ENCODE measurements around the gene VRK2. TPM values are rescaled to one million over a fixed set of nuclear protein-coding genes. Genes with fewer than 3 reads are reported as not detected.

The VRK2 gene
- polyA plus RNA-seq (2012; ENCODE audit: insufficient read length, low read depth), result not detected

DNA sequence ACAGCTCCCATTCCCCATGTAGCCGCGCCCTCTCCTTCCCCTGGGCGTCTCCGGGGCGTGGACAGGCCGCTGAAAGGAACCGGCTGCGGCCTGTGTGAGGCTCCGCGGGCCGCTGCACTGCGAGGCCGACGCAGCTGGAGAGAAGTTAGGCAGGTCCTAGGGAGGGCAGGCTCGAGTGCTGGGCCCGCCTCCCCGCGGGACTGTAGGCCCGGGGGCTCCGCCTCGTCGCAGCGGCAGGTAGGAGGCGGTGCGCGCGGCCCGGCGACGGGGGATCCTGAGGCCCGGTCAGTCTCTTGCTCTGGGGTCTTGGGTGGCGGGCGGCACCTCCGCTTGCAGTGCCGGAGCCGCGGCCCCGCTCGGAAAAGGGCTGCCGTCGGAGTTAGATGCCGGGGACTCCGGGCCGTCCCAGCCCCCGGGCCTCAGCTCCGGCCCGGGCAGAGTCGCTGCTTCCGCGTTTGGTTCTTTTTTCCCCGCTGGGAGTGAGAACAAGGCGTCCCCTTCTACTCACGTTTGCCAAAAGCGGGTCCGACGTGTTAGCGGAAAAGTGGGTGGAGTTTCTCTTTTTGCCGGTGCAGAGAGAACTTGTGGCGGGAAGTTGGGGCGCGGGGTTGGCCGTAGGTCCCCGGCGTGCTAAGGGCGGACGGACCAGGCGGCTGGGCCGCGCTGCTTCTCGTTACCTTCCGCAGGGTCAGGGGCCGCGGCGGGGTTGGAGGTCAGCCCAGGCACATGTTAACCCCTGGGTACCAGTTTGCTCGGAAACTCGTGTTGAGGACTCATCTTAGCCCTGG lies at the start of gene VRK2:
VRK2 (plus strand) TSS at position 222 of the 788 bp plus-strand sequence. CDS start 2,026 bp downstream, outside the sequence.
- TF ChIP-seq, protein P1, sequence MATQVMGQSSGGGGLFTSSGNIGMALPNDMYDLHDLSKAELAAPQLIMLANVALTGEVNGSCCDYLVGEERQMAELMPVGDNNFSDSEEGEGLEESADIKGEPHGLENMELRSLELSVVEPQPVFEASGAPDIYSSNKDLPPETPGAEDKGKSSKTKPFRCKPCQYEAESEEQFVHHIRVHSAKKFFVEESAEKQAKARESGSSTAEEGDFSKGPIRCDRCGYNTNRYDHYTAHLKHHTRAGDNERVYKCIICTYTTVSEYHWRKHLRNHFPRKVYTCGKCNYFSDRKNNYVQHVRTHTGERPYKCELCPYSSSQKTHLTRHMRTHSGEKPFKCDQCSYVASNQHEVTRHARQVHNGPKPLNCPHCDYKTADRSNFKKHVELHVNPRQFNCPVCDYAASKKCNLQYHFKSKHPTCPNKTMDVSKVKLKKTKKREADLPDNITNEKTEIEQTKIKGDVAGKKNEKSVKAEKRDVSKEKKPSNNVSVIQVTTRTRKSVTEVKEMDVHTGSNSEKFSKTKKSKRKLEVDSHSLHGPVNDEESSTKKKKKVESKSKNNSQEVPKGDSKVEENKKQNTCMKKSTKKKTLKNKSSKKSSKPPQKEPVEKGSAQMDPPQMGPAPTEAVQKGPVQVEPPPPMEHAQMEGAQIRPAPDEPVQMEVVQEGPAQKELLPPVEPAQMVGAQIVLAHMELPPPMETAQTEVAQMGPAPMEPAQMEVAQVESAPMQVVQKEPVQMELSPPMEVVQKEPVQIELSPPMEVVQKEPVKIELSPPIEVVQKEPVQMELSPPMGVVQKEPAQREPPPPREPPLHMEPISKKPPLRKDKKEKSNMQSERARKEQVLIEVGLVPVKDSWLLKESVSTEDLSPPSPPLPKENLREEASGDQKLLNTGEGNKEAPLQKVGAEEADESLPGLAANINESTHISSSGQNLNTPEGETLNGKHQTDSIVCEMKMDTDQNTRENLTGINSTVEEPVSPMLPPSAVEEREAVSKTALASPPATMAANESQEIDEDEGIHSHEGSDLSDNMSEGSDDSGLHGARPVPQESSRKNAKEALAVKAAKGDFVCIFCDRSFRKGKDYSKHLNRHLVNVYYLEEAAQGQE (IDR thresholded peaks at IDR 0.05; ENCODE audit: insufficient read depth in 1 of 2, low read depth in 2 of 2, low read length in 2 of 2), result no peak
- no peak for TF ChIP-seq TAF1 (IDR thresholded peaks at IDR 0.05; ENCODE audit: borderline replicate concordance, insufficient read depth, low read length)
- TF ChIP-seq POLR2AphosphoS5 (IDR thresholded peaks at IDR 0.05; ENCODE audit: low read depth, low read length), result no peak

DNA sequence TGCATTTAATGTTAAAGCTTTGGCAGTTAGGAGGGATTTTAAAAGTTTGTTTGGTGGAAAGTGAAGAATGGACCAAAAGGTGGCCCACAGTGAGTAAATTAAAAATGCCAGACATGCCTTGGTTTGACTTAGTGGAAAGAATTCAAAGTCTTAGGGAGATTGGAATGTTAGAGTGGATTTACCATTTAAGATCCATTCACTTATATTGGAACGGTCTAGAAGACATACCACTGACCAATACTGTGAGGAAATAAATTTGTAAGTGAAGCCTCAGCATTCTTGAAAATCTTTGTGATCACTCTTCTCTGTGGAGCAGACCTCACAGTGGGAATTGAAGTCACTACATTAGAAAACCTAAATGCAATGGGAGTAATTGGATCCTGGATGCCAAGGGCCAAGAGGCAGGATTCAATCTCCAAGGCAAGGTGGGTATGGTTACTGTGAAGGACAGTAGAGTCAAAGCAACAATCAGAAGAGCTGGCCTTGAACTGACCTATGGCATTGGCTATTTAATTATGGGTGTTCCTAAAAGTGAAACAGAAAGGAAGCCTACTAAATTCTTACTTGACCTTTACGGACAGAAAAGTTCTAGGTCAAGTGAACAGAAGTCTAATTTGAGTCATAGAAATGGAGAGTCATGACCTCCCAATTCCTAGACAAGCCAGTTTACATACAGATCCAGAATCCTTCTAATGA lies 40.2 kb upstream of the VRK2 start:
- TF ChIP-seq SIN3A (IDR thresholded peaks at IDR 0.05; ENCODE audit: borderline replicate concordance, insufficient read depth, low read length) (no peak), POLR2AphosphoS5 (IDR thresholded peaks at IDR 0.05; ENCODE audit: low read depth, low read length) (no peak), TAF1 (IDR thresholded peaks at IDR 0.05; ENCODE audit: borderline replicate concordance, insufficient read depth, low read length) (no peak), FOXP2 (optimal IDR thresholded peaks at IDR 0.05; ENCODE audit: borderline replicate concordance, extremely low read depth, extremely low read length, insufficient read depth) (no peak)
- TF ChIP-seq, protein P1 (IDR thresholded peaks at IDR 0.05; ENCODE audit: insufficient read depth in 1 of 2, low read depth in 2 of 2, low read length in 2 of 2), result no peak

DNA sequence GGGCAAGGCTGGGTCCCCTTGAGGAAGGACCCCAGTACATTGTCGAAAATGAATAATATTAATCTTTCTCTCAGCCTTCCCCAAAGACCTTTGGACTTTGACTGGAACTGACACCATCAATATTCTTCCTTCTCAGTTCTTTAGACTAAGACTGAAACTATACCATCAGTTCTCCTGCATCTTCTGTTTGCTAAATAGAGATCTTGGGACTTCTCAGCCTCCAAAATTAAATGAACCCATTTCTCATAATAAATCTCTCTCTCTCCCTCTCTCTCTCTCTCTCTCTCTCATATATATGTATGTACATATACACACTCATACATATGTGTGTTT lies 39.7 kb upstream of the VRK2 start:
- no peak for TF ChIP-seq FOXP2 (optimal IDR thresholded peaks at IDR 0.05; ENCODE audit: borderline replicate concordance, extremely low read depth, extremely low read length, insufficient read depth)
- no peak for TF ChIP-seq SIN3A (IDR thresholded peaks at IDR 0.05; ENCODE audit: borderline replicate concordance, insufficient read depth, low read length)

DNA sequence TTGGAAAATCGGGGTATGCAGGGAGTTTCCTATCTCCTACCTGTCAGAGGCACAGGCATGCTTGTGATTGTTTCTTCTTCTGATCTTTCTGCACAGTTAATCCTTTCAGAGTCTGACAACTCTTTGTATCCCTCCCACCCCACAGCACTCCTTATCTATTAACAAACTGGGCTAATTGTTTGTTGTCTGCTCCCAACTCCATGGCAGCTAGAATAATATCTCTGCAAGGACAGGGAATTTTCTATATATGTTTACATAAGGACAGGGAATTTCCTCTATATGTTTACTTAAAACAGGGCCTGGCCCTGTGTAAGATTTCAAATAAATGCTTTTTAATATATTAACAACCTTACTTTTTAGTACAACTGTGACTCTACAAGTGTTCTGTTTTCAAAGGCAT lies 36.0 kb upstream of the VRK2 start:
- TF ChIP-seq POLR2AphosphoS5 (IDR thresholded peaks at IDR 0.05; ENCODE audit: low read depth, low read length) (no peak), TAF1 (IDR thresholded peaks at IDR 0.05; ENCODE audit: borderline replicate concordance, insufficient read depth, low read length) (no peak), SIN3A (IDR thresholded peaks at IDR 0.05; ENCODE audit: borderline replicate concordance, insufficient read depth, low read length) (no peak), FOXP2 (optimal IDR thresholded peaks at IDR 0.05; ENCODE audit: borderline replicate concordance, extremely low read depth, extremely low read length, insufficient read depth) (no peak)
- TF ChIP-seq, protein P1 (IDR thresholded peaks at IDR 0.05; ENCODE audit: insufficient read depth in 1 of 2, low read depth in 2 of 2, low read length in 2 of 2), result no peak

DNA sequence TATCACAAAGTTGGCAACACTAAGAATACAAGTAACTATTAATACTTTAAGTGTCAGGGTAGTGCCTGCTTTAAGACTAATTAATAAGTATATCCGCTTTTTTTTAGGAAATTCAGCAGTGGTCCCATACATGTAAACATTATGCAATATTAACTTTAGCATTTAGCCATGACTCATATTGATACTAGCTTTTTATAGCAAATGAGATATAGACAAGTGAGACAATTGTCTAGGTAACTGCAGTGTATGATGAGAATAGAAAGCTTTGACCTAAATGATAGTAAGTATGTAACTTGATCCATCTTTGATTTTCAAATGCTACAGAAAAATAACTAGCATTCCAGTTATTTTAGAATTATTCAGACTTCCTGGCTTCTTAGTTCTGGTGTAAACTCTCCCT lies 27.4 kb upstream of the VRK2 start:
- TF ChIP-seq FOXP2 (optimal IDR thresholded peaks at IDR 0.05; ENCODE audit: borderline replicate concordance, extremely low read depth, extremely low read length, insufficient read depth) (no peak), POLR2AphosphoS5 (IDR thresholded peaks at IDR 0.05; ENCODE audit: low read depth, low read length) (no peak), SIN3A (IDR thresholded peaks at IDR 0.05; ENCODE audit: borderline replicate concordance, insufficient read depth, low read length) (no peak), TAF1 (IDR thresholded peaks at IDR 0.05; ENCODE audit: borderline replicate concordance, insufficient read depth, low read length) (no peak)
- TF ChIP-seq, protein P1 (IDR thresholded peaks at IDR 0.05; ENCODE audit: insufficient read depth in 1 of 2, low read depth in 2 of 2, low read length in 2 of 2), result no peak

Measured in PFSK-1 (cell line).